Breast epithelium (tissue), 4 donors: Measurements from ENCODE around the gene MYH10. TPM values are rescaled to one million over a fixed set of nuclear protein-coding genes. Genes with fewer than 3 reads are reported as not detected.
A peak's percentile ranks its signal among the peaks of the same experiment; 100 is the strongest.

ENCODE experiments used
- DNase-seq, 2 donors: peaks; one replicate each; pipeline ENCODE4 v3.0.0-alpha.2; 2019; ENCODE audit warnings: low spot score in 2 of 2
- H3K27ac ChIP-seq, 2 donors: fragments of 200-600 bp; sonication (generic) in 1 of 2; one replicate each; pipeline ENCODE4 v1.5.1; 2016 to 2019; ENCODE audit warnings: mild to moderate bottlenecking in 1 of 2
- H3K27me3 ChIP-seq, 2 donors: fragments of 200-600 bp; sonication (generic) in 1 of 2; one replicate each; pipeline versions ENCODE4 v1.5.1 to v1.6.0; 2017 to 2019; ENCODE audit warnings: control low read depth in 1 of 2, mild to moderate bottlenecking in 1 of 2
- H3K36me3 ChIP-seq: fragments of 200-600 bp; one replicate; pipeline ENCODE4 v1.5.1; 2019
- H3K4me1 ChIP-seq, 2 donors: fragments of 200-600 bp; sonication (generic); one replicate each; pipeline ENCODE4 v1.5.1; 2016 to 2019; ENCODE audit warnings: control low read depth in 1 of 2
- H3K4me3 ChIP-seq, 3 donors: fragments of 200-600 bp; sonication (generic); 1 replicate in 2 of 3; 2 replicates in 1 of 3; pipeline ENCODE4 v1.5.1; 2016 to 2019; ENCODE audit warnings: mild to moderate bottlenecking in 3 of 3, moderate library complexity in 2 of 3
- H3K9me3 ChIP-seq, 2 donors: fragments of 200-600 bp; sonication (generic) in 1 of 2; one replicate each; pipeline ENCODE4 v1.5.1; 2016 to 2019; ENCODE audit warnings: control low read depth in 1 of 2
- POLR2A ChIP-seq: fragments of 450-650 bp; IDR thresholded peaks from one replicate; pipeline ENCODE4 v1.6.1; 2016; ENCODE audit warnings: antibody characterized with exemption, mild to moderate bottlenecking, moderate library complexity
- POLR2AphosphoS5 ChIP-seq, 3 donors: sonication (generic); formaldehyde crosslinking; IDR thresholded peaks; one replicate each; pipeline ENCODE4 v1.6.1; 2017; ENCODE audit warnings: antibody characterized with exemption in 3 of 3
- intact Hi-C: fragments of 100-400 bp; cut with DNase I; formaldehyde crosslinking; loops from one replicate; pipeline ENCODE4 v1.15.1; 2023; ENCODE audit warnings: low total_unique reads
- total RNA-seq, 3 donors: library from RNA; depleted of rRNA; stranded (reverse); fragments of >200 nt; gene quantifications; one replicate each; pipeline ENCODE4 v1.1.0, GENCODE V29; 2016
- TF ChIP-seq, protein P1 (sequence below), 3 donors: fragments of 450-650 bp; IDR thresholded peaks; one replicate each; pipeline ENCODE4 v1.5.1; 2016 to 2017; ENCODE audit warnings: antibody characterized with exemption in 3 of 3, mild to moderate bottlenecking in 3 of 3, moderate library complexity in 3 of 3

MYH10 gene
- 10 to 100 TPM; 46.2 to 54.7 (median 46.7) TPM for total RNA-seq

DNA sequence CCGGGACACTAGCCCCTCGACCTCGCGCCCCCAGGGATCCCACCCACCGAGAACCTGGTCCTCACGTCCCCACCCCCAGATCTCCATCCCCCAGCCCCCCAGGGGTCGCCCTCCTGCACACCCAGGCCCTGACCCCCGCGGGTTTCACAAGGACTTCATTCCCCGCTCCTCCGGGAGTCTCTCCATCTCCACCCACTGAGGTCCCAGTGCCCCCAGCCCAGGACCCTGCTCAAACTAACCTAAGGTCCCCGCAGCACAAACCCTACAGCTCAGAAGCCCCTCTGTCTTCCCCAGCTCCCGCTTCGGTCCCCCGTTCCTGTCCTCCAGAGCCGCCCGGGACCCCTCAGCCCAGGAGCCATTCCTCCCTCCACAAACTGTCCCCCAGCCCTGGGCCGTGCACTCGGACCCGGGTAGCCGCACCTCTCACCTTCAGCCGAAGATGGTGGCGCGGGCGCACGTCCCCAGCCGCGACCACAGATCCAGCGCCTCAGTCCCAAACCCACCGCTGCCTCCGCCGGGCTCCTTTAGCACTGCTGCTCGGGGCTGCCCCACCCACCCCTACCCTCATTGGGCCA lies at the start of gene MYH10:
MYH10 (minus strand) TSS at position 499 of the 575 bp plus-strand sequence. CDS start 7,479 bp downstream, outside the sequence.
- Histone ChIP-seq H3K36me3 (no peaks in the 10 kb centered on the region), H3K4me1 (no peaks in the 10 kb centered on the region), H3K4me3 (peak within 1 kb of the TSS; percentile 81 to 97 (median 87)), H3K9me3 (no peaks in the 10 kb centered on the region), H3K27me3 (no peaks in the 10 kb centered on the region), H3K27ac (peak within 1 kb of the TSS; percentile 91 to 96)
- TF ChIP-seq, protein P1, sequence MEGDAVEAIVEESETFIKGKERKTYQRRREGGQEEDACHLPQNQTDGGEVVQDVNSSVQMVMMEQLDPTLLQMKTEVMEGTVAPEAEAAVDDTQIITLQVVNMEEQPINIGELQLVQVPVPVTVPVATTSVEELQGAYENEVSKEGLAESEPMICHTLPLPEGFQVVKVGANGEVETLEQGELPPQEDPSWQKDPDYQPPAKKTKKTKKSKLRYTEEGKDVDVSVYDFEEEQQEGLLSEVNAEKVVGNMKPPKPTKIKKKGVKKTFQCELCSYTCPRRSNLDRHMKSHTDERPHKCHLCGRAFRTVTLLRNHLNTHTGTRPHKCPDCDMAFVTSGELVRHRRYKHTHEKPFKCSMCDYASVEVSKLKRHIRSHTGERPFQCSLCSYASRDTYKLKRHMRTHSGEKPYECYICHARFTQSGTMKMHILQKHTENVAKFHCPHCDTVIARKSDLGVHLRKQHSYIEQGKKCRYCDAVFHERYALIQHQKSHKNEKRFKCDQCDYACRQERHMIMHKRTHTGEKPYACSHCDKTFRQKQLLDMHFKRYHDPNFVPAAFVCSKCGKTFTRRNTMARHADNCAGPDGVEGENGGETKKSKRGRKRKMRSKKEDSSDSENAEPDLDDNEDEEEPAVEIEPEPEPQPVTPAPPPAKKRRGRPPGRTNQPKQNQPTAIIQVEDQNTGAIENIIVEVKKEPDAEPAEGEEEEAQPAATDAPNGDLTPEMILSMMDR (IDR thresholded peaks at IDR 0.05) = peak in 2 of 3 donors; percentile 17 to 40
- peak in 1 of 3 donors; percentile 36 for TF ChIP-seq POLR2AphosphoS5 (IDR thresholded peaks at IDR 0.05)
- TF ChIP-seq POLR2A = no peak
- no peak for DNase-seq
- intact Hi-C loops = no loop called here

DNA sequence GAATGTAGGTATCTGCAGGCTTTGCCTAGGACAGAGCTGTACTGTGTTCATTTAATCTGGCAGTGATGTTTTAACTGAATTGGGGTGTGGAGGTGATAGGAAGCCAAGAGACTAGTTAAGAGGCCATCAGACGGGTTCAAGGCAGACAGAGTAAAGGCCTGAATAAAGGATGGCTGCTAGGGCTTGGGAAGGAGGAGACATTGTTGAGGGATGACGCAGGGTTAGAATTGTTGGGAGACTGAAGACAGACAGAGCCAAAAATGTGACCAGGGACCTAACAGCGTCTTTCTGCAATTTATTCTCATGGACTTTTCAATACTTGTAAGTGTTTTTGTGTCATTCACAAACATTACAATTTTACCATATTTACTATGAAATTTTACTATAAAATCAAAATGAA lies 48.6 kb upstream of the MYH10 start:
- TF ChIP-seq POLR2A = no peak
- TF ChIP-seq, protein P1 (IDR thresholded peaks at IDR 0.05) = no peak
- no peak for TF ChIP-seq POLR2AphosphoS5 (IDR thresholded peaks at IDR 0.05)
- no peak for DNase-seq

DNA sequence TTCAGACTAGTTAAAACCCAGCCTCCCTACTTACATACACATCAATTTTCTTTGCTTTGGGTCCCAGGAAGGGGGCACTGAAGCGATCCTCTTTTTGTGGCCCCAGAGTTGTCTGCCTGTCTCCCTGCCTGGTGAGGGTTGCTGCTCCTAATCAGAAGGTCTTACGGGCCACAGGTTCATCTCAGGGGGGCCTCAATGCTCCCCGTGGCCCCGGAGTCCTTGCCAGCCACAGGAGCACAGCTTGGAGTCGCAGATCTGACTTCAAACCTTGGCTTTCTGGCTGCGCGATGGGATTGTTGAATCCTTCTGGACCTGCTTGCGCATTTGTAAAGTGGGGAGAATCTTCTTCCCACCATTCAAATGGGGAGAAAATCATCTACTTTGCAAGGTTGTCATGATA lies 44.8 kb upstream of the MYH10 start:
- Histone ChIP-seq H3K4me1 (no peaks in the 10 kb centered on the region), H3K9me3 (no peaks in the 10 kb centered on the region), H3K27ac (peak overlapping the region in 1 of 2 donors; percentile 12), H3K27me3 (no peaks in the 10 kb centered on the region), H3K4me3 (no peak overlapping the region), H3K36me3 (no peaks in the 10 kb centered on the region)
- no peak for DNase-seq
- intact Hi-C loops = no loop called here
- TF ChIP-seq POLR2A (no peak), POLR2AphosphoS5 (IDR thresholded peaks at IDR 0.05) (no peak)
- TF ChIP-seq, protein P1 (IDR thresholded peaks at IDR 0.05) = no peak

More for the DNA sequence above, 48.6 kb upstream of the MYH10 start:
- H3K36me3 ChIP-seq = no peaks in the 10 kb centered on the region
- H3K9me3 ChIP-seq = no peaks in the 10 kb centered on the region
- no peak overlapping the region for H3K4me3 ChIP-seq
- no peak overlapping the region for H3K27ac ChIP-seq
- H3K27me3 ChIP-seq = no peaks in the 10 kb centered on the region
- no peaks in the 10 kb centered on the region for H3K4me1 ChIP-seq
- intact Hi-C loops = loop anchor here (2.0 kb wide), 1 partner anchor 48 kb away; no protein-coding TSS in a partner anchor

DNA sequence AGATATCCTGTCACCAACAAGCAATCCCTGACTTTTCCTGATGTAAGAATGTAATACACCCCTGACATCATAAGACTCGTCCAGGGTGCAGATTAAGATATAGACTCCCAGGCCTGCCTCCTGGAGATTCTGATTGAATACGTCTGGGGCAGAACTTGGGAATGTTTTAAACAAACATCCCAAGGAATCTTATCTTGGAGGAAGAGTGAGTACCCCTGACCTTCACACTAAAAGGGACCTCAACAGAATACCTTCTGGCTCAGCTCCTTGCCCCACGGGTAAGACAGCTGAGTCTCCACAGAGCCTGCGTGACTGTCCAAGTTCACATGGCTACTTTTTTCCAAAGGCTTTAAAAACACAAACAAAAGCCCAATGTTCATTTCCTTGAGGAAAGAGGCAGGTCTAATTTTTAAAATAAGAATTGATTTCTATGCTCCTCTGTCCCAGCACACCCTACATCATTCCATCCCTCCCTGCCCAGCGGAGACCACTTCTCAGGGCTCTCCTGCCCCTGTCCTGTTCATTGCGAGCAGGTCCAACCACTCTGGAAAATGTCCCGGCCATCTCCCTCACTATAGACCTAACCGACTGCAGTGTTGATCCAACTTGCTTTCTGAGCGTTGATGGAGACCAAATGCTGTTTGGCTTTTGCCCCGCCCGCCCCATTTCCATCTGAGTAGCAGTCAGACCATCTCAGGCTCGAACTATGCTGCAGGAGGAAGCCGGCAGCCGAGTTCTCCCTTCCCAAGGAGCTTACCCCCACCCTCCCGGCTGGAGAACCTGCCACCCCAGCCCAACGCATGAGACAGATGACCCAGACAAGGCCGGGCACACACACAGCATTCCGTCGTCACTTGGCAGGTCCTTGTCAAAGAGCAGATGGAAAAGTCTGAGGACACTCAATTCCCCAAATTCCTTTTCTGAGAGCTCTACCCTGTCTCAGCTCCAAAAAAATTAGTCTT lies 44.1 kb upstream of the MYH10 start:
- no peaks in the 10 kb centered on the region for H3K27me3 ChIP-seq
- H3K36me3 ChIP-seq = no peaks in the 10 kb centered on the region
- H3K4me3 ChIP-seq = no peak overlapping the region
- DNase-seq = no peak
- H3K27ac ChIP-seq = peak overlapping the region in 1 of 2 donors; percentile 12
- TF ChIP-seq, protein P1 (IDR thresholded peaks at IDR 0.05) = no peak
- TF ChIP-seq POLR2AphosphoS5 (IDR thresholded peaks at IDR 0.05) (no peak), POLR2A (no peak)
- no peaks in the 10 kb centered on the region for H3K9me3 ChIP-seq
- no peaks in the 10 kb centered on the region for H3K4me1 ChIP-seq
- intact Hi-C loops = no loop called here

DNA sequence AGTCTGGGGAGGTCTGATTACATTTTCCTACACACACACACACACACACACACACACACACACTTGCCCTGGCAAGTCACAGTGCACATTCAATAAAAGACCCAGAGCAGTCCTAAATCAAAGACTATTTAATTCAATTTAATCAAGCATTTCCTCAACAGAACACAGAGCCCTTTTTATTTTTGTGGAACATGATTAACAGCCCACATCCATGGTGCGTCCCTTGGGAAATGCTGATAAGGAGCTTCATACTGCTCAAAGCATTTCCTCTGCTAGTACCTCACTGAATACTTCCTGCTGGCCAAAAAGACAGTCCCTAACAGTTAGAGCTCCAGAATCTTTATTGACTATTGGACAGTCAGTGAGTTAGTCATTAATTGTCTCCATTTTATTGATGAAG lies 43.1 kb upstream of the MYH10 start:
- no peaks in the 10 kb centered on the region for H3K9me3 ChIP-seq
- H3K27me3 ChIP-seq = no peaks in the 10 kb centered on the region
- no peak for TF ChIP-seq POLR2A
- no peak for TF ChIP-seq POLR2AphosphoS5 (IDR thresholded peaks at IDR 0.05)
- H3K4me1 ChIP-seq = no peaks in the 10 kb centered on the region
- DNase-seq = no peak
- H3K4me3 ChIP-seq = no peak overlapping the region
- no peak overlapping the region for H3K27ac ChIP-seq
- H3K36me3 ChIP-seq = no peaks in the 10 kb centered on the region
- intact Hi-C loops = no loop called here
